GM12864 (cell line): ENCODE results near the gene CAB39L.

Experiments used
- DNase-seq: peaks from one replicate; pipeline ENCODE4 v3.0.0-alpha.2; 2011; ENCODE audit warnings: low read depth
- H3K4me3 ChIP-seq: 2 replicates; pipeline ENCODE4 v1.5.1; 2011; ENCODE audit warnings: mild to moderate bottlenecking, low read depth, low read length, control low read depth
- CTCF ChIP-seq: IDR thresholded peaks from 2 replicates; pipeline ENCODE4 v1.5.1; 2011; ENCODE audit warnings: low read depth, mild to moderate bottlenecking, moderate library complexity, low read length, control low read depth, inconsistent platforms; ENCODE audit errors: missing control alignments

CAB39L gene

GRCh38 chr13:49287995-49288394 is 155.9 kb downstream of the CAB39L start:
- DNase-seq = no peak
- H3K4me3 ChIP-seq = no peak overlapping the region
- no peak for TF ChIP-seq CTCF

GRCh38 chr13:49279885-49280284 is 164.0 kb downstream of the CAB39L start:
- DNase-seq = no peak
- no peak for TF ChIP-seq CTCF

GRCh38 chr13:49279112-49279511 is 164.8 kb downstream of the CAB39L start:
- TF ChIP-seq CTCF = no peak
- no peak overlapping the region for H3K4me3 ChIP-seq
- no peak for DNase-seq

More at GRCh38 chr13:49279885-49280284, 164.0 kb downstream of the CAB39L start:
- H3K4me3 ChIP-seq = no peak overlapping the region

GRCh38 chr13:49278211-49278610 is 165.7 kb downstream of the CAB39L start:
- TF ChIP-seq CTCF = no peak
- DNase-seq = no peak
- H3K4me3 ChIP-seq = no peak overlapping the region

- DNase-seq = no peak
- TF ChIP-seq CTCF = no peak
- no peak overlapping the region for H3K4me3 ChIP-seq
Measured at GRCh38 chr13:49272296-49272695, 171.6 kb downstream of the CAB39L start.

GRCh38 chr13:49271264-49271663 is 172.6 kb downstream of the CAB39L start:
- no peak overlapping the region for H3K4me3 ChIP-seq
- DNase-seq = no peak
- no peak for TF ChIP-seq CTCF

GRCh38 chr13:49265822-49266221 is 178.0 kb downstream of the CAB39L start:
- no peak for TF ChIP-seq CTCF
- DNase-seq = no peak
- H3K4me3 ChIP-seq = no peak overlapping the region
